Brain microvascular endothelial cell (primary cell): Measurements from ENCODE around the gene CLEC5A.

Experiments
- DNase-seq: peaks from one replicate; pipeline ENCODE4 v3.0.0-alpha.2; 2020
- H3K27ac ChIP-seq: fragments of 250-450 bp; sonication (Bioruptor Pico); 2 replicates; pipeline ENCODE4 v1.5.1; 2020; ENCODE audit warnings: mild to moderate bottlenecking, moderate library complexity
- H3K27me3 ChIP-seq: fragments of 250-450 bp; sonication (Bioruptor Pico); replicated peaks from 2 replicates; pipeline ENCODE4 v1.5.1; 2020; ENCODE audit warnings: mild to moderate bottlenecking
- H3K36me3 ChIP-seq: fragments of 250-450 bp; sonication (Bioruptor Pico); replicated peaks from 2 replicates; pipeline ENCODE4 v1.5.1; 2020; ENCODE audit warnings: mild to moderate bottlenecking
- H3K4me3 ChIP-seq: 2 replicates; pipeline ENCODE4 v1.5.1; 2011; ENCODE audit warnings: low read depth, mild to moderate bottlenecking, control low read depth, low read length, moderate library complexity
- CTCF ChIP-seq: IDR thresholded peaks from 2 replicates; pipeline ENCODE4 v1.5.1; 2011; ENCODE audit warnings: low read depth, mild to moderate bottlenecking, moderate library complexity, low read length, control low read depth, inconsistent platforms; ENCODE audit errors: missing control alignments
- in situ Hi-C: cut with HindIII; loops from 2 replicates; pipeline ENCODE4 v1.10.0; 2017; ENCODE audit warnings: low sequenced_read_pairs, low pct_ligation_motif_present

Gene CLEC5A

DNA sequence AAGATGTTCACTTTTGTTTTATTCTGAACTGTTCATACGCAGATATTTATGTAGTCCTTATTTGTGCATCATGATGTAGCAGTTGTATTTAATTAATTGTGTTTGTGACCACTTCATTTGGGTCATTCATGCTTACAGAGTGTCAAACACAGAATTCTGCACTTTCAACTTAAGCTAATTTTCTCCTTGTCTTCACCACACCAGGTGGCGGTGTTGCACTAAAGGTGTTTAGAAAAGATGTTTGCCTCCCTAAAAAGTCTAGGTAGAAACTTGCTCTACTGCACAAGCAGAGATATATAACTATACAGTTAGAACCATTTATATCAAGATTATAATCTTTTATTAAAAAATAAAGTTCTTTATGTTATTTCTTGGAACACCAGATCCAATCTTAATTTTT lies 28.1 kb upstream of the CLEC5A start:
- no peak overlapping the region for H3K4me3 ChIP-seq
- no peaks in the 10 kb centered on the region for H3K27me3 ChIP-seq
- TF ChIP-seq CTCF: peak; percentile 51
- no peak overlapping the region for H3K27ac ChIP-seq
- peak; percentile 20 for DNase-seq
- in situ Hi-C loops: no loop called here
- H3K36me3 ChIP-seq: no peaks in the 10 kb centered on the region

- H3K27me3 ChIP-seq: no peaks in the 10 kb centered on the region
- H3K27ac ChIP-seq: no peak within 1 kb of the TSS
- no peak for TF ChIP-seq CTCF
- no peaks in the 10 kb centered on the region for H3K36me3 ChIP-seq
- in situ Hi-C loops: no loop called here
- no peak within 1 kb of the TSS for H3K4me3 ChIP-seq
- no peak for DNase-seq
Measured at GRCh38 chr7:141973673-141974072, 26.9 kb upstream of the CLEC5A start, which contains the start of gene TAS2R38. TAS2R38 (minus strand) TSS chr7:141973773; CDS start chr7:141973689, 84 bp downstream.

GRCh38 chr7:141960687-141961422 lies 14.1 kb upstream of the CLEC5A start:
- no peak for DNase-seq
- Histone ChIP-seq H3K27ac (no peak overlapping the region), H3K27me3 (no peaks in the 10 kb centered on the region), H3K4me3 (no peak overlapping the region), H3K36me3 (no peaks in the 10 kb centered on the region)
- in situ Hi-C loops: no loop called here
- TF ChIP-seq CTCF: no peak

- no peak overlapping the region for H3K27ac ChIP-seq
- in situ Hi-C loops: no loop called here
- no peak for TF ChIP-seq CTCF
- no peak for DNase-seq
- H3K36me3 ChIP-seq: no peaks in the 10 kb centered on the region
- no peaks in the 10 kb centered on the region for H3K27me3 ChIP-seq
- no peak overlapping the region for H3K4me3 ChIP-seq
Measured at GRCh38 chr7:141956084-141956483, 9.3 kb upstream of the CLEC5A start.

DNA sequence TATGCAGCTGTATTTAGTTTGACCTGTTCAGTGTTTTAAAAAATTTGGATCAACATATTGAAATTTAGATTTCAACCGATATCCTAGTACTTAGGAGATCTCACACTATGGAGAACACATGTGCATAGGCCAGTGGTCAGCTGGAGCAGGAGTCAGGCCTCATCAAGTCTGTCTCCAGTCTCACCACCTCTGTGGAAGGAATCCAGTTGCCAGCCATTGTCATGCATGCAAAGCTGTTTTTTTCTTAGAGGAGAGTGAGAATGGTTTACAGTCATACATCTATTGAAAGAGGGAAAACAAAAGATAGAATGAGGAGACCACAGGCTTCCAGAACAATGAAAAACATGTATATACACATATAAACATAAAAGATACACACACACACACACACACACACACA lies 7.6 kb upstream of the CLEC5A start:
- DNase-seq: no peak
- TF ChIP-seq CTCF: no peak
- in situ Hi-C loops: no loop called here
- Histone ChIP-seq H3K36me3 (no peaks in the 10 kb centered on the region), H3K27ac (no peak overlapping the region), H3K27me3 (no peaks in the 10 kb centered on the region), H3K4me3 (no peak overlapping the region)

GRCh38 chr7:141952461-141952860 lies 5.7 kb upstream of the CLEC5A start:
- no peak for TF ChIP-seq CTCF
- no peaks in the 10 kb centered on the region for H3K27me3 ChIP-seq
- in situ Hi-C loops: no loop called here
- no peaks in the 10 kb centered on the region for H3K36me3 ChIP-seq
- H3K27ac ChIP-seq: no peak overlapping the region
- no peak for DNase-seq
- no peak overlapping the region for H3K4me3 ChIP-seq
